SK-N-DZ (cell line): Measurements from ENCODE around the gene GAN.
"Not testable (repeated sequence)": the region's sequence is repeated elsewhere in the genome, so short reads cannot be mapped to it uniquely, and the experiment has no call there.

Source experiments
- DNase-seq: peaks from one replicate; pipeline ENCODE4 v3.0.0-alpha.2; 2015; ENCODE audit warnings: low spot score

The GAN gene

GRCh38 chr16:81307770-81308169, 7.0 kb upstream of the GAN start:
- DNase-seq: no peak

GRCh38 chr16:81310045-81310644, 4.6 kb upstream of the GAN start:
- no peak for DNase-seq

GRCh38 chr16:81311762-81312161, 3.0 kb upstream of the GAN start:
- DNase-seq: no peak

GRCh38 chr16:81313701-81314602, 810 bp upstream of the GAN start:
- DNase-seq: peak; percentile 50

- DNase-seq: peak; percentile 30
Measured at GRCh38 chr16:81315271-81316175, 761 bp downstream of the GAN start.

- no peak for DNase-seq
Measured at GRCh38 chr16:81316176-81316496, 1.4 kb downstream of the GAN start.

GRCh38 chr16:81318711-81319110, 3.9 kb downstream of the GAN start:
- DNase-seq: no peak

- DNase-seq: no peak
Measured at GRCh38 chr16:81319221-81319912, 4.6 kb downstream of the GAN start.

- DNase-seq: no peak
Measured at GRCh38 chr16:81321039-81321438, 6.3 kb downstream of the GAN start.

- DNase-seq: no peak
Measured at GRCh38 chr16:81321536-81321935, 6.8 kb downstream of the GAN start.

GRCh38 chr16:81324808-81325207, 10.0 kb downstream of the GAN start:
- DNase-seq: no peak

GRCh38 chr16:81327011-81327410, 12.2 kb downstream of the GAN start:
- DNase-seq: no peak

- no peak for DNase-seq
Measured at GRCh38 chr16:81327447-81328196, 12.9 kb downstream of the GAN start.

- peak; percentile 47 for DNase-seq
Measured at GRCh38 chr16:81329947-81330346, 15.2 kb downstream of the GAN start.

- no peak for DNase-seq
Measured at GRCh38 chr16:81333356-81333755, 18.6 kb downstream of the GAN start.

GRCh38 chr16:81335669-81336068, 20.9 kb downstream of the GAN start:
- no peak for DNase-seq

- DNase-seq: no peak
Measured at GRCh38 chr16:81337097-81337496, 22.3 kb downstream of the GAN start.

GRCh38 chr16:81345172-81345571, 30.4 kb downstream of the GAN start:
- not testable (repeated sequence) for DNase-seq

- DNase-seq: no peak
Measured at GRCh38 chr16:81347425-81347824, 32.7 kb downstream of the GAN start.

- DNase-seq: no peak
Measured at GRCh38 chr16:81349608-81350305, 35.0 kb downstream of the GAN start.
